ENCODE results near the gene ISCA1.
A peak's percentile ranks its signal among the peaks of the same experiment; 100 is the strongest.

ISCA1 gene

GRCh38 chr9:86256653-86257052, 25.7 kb downstream of the ISCA1 start:
- no peak overlapping the region for H3K4me3 ChIP-seq (ENCODE audit: low read depth, low read length)
- no peak for TF ChIP-seq CTCF (conservative IDR thresholded peaks at IDR 0.05; ENCODE audit: low read depth, low read length)
- DNase-seq (ENCODE audit: low read depth) = no peak

DNA sequence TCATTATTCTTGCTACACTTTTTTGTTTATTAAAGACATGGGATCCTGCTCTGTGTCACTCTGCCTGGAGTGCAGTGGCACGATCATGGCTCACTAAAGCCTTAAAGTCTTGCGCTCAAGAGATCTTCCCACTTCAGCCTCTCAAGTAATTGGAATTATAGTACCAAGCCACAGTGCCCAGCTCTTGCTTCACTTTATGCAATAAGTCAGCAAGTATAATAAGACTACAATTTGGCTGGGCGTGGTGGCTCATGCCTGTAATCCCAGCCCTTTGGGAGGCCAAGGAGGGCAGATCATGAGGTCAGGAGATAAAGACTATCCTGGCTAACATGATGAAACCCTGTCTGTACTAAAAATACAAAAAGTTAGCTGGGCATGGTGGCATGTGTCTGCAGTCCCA, 28.8 kb downstream of the ISCA1 start:
- no peak for TF ChIP-seq CTCF (conservative IDR thresholded peaks at IDR 0.05; ENCODE audit: low read depth, low read length)
- DNase-seq (ENCODE audit: low read depth) = no peak
- no peak overlapping the region for H3K4me3 ChIP-seq (ENCODE audit: low read depth, low read length)

- no peak for DNase-seq (ENCODE audit: low read depth)
- no peak overlapping the region for H3K4me3 ChIP-seq (ENCODE audit: low read depth, low read length)
- TF ChIP-seq CTCF (conservative IDR thresholded peaks at IDR 0.05; ENCODE audit: low read depth, low read length) = no peak
These were observed 29.5 kb downstream of the ISCA1 start for GRCh38 chr9:86252870-86253269.

DNA sequence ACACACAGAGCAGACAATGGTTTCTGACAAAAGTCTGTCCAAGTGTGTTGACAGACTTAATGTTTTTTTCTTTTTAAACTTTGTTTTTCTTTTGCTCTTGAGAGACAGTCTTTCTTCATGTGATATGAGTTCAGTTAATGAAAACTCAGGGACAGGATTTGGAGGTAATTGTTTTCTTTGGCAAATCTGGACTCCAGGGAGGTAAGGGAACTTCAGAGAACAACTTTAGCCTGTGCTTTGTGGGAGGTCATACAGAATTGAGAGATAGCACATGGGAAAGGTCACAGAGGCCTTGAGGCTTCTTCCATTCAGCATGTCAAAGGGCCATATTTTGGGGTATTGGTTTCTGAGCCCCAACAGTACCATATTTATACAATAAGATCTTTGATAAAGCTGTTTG, 32.2 kb downstream of the ISCA1 start:
- DNase-seq (ENCODE audit: low read depth) = no peak
- no peak overlapping the region for H3K4me3 ChIP-seq (ENCODE audit: low read depth, low read length)
- TF ChIP-seq CTCF (conservative IDR thresholded peaks at IDR 0.05; ENCODE audit: low read depth, low read length) = no peak

- H3K4me3 ChIP-seq (ENCODE audit: low read depth, low read length) = no peak overlapping the region
- no peak for TF ChIP-seq CTCF (conservative IDR thresholded peaks at IDR 0.05; ENCODE audit: low read depth, low read length)
- DNase-seq (ENCODE audit: low read depth) = no peak
These were observed 33.6 kb downstream of the ISCA1 start for GRCh38 chr9:86248746-86249145.

DNA sequence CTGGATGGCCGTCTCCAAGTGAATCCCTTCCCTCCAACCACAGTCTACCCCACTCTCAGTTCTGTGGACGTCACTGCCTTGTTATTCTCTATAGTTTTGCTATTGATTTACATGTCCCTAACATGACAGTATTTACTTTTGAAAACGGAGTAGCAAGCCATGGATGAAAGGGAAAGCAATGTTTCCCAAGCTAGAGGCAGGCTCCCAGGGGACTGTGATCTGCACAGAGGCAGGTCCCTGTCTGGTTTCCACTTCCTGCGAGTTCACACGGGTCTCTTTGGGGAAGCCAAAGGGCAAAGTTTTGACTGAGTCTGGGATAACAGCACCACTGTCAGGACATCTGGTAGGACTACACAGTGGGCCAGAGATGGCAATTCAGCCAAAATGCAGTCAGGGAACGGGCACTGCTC, 35.6 kb downstream of the ISCA1 start:
- peak; percentile 40 for TF ChIP-seq CTCF (conservative IDR thresholded peaks at IDR 0.05; ENCODE audit: low read depth, low read length)
- peak; percentile 44 for DNase-seq (ENCODE audit: low read depth)
- H3K4me3 ChIP-seq (ENCODE audit: low read depth, low read length) = no peak overlapping the region

DNA sequence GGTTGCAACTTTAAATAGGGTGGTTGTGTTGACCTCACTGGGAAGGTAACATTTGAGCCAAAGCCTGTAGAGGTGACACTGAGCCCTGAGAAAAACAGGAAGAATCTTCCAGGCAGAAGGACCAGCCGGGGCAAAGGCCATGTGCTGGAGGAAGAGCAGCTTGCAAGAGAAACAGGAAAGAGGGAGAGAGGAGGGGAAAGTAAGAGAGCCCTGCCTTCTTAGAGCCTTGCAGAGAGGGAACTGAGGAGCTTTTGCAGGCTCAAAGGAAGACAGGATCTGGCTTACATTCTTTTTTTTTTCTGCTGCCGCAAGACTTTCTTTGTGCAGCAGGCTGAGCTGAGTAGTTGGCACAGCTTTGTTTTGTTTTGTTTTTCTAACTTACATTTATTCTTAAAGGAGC, 40.3 kb downstream of the ISCA1 start:
- peak; percentile 46 for DNase-seq (ENCODE audit: low read depth)
- TF ChIP-seq CTCF (conservative IDR thresholded peaks at IDR 0.05; ENCODE audit: low read depth, low read length) = no peak
- H3K4me3 ChIP-seq (ENCODE audit: low read depth, low read length) = no peak overlapping the region

All from choroid plexus epithelial cell (primary cell).